ENCODE results near the gene UMOD.

DNA sequence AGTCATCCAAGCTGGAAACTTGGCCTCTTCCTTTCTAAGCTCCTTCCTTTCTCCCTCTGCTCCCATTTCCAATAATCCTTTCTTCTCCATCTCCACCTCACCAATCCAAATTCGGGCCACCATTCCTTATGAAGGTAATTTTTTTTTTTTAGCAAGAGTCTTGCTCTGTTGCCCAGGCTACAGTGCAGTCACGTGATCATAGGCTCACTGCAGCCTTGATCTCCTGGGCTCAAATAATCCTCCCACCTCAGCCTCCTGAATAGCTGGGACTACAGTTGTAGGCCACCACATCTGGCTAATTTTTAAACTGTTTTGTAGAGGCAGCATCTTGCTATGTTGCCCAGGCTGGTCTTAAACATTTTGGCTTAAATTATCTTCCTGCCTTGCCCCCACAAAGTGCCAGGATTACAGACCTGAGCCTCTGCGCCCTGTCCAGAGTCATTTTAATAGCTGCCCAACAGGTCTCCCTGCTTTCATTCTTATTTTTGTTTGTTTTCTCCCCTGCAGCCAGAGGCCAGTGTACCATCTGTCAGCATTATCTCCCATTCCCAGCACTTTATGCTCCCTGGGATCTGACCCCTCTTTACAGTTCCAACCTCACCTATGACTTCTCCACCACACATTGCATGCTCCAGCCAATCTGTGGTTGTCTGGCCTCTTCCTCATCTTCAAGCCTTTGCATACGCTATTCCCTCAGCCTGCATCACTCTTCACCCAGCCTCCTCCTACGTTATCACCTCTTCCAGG, 22.9 kb downstream of the UMOD start:
- TF ChIP-seq, protein P1, sequence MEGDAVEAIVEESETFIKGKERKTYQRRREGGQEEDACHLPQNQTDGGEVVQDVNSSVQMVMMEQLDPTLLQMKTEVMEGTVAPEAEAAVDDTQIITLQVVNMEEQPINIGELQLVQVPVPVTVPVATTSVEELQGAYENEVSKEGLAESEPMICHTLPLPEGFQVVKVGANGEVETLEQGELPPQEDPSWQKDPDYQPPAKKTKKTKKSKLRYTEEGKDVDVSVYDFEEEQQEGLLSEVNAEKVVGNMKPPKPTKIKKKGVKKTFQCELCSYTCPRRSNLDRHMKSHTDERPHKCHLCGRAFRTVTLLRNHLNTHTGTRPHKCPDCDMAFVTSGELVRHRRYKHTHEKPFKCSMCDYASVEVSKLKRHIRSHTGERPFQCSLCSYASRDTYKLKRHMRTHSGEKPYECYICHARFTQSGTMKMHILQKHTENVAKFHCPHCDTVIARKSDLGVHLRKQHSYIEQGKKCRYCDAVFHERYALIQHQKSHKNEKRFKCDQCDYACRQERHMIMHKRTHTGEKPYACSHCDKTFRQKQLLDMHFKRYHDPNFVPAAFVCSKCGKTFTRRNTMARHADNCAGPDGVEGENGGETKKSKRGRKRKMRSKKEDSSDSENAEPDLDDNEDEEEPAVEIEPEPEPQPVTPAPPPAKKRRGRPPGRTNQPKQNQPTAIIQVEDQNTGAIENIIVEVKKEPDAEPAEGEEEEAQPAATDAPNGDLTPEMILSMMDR (IDR thresholded peaks at IDR 0.05; ENCODE audit: low read length) = no peak
- TF ChIP-seq EZH2 (IDR thresholded peaks at IDR 0.05; ENCODE audit: borderline replicate concordance, low read length) = no peak

Measured in OCI-LY1 (cell line).